Astrocyte of the spinal cord (primary cell): Measurements from ENCODE around the gene TTC39B.

Source experiments
- DNase-seq: peaks from one replicate; pipeline ENCODE4 v3.0.0; 2011; ENCODE audit warnings: low read depth, low spot score
- H3K4me3 ChIP-seq: 2 replicates; pipeline ENCODE4 v1.5.1; 2011; ENCODE audit warnings: low read depth, mild to moderate bottlenecking, low read length, moderate library complexity
- CTCF ChIP-seq: IDR thresholded peaks from 2 replicates; pipeline ENCODE4 v1.5.1; 2012; ENCODE audit warnings: low read depth, mild to moderate bottlenecking, low read length, inconsistent platforms
- in situ Hi-C: cut with HindIII; loops from 2 replicates; pipeline ENCODE4 v1.10.0; 2017; ENCODE audit warnings: low sequenced_read_pairs

Gene TTC39B

DNA sequence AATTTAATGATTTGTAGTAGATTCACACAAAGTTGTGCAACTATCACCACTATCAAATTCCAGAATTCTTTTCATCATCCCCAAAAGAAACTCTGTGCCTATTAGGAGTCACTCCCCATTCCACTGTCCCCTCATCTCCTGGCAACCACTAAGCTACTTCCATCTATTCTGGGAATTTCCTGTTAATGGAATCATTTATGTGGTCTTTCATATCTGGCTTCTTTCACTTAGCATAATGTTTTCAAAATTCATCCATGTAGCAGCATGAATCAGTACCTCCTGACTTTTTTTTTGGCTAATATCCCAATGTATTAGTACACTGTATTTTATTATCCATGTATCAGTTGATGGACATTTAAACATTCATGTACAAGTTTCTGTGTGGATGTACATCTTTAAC lies 157.6 kb downstream of the TTC39B start:
- no peak for TF ChIP-seq CTCF
- in situ Hi-C loops: no loop called here
- no peak for DNase-seq
- no peak overlapping the region for H3K4me3 ChIP-seq

DNA sequence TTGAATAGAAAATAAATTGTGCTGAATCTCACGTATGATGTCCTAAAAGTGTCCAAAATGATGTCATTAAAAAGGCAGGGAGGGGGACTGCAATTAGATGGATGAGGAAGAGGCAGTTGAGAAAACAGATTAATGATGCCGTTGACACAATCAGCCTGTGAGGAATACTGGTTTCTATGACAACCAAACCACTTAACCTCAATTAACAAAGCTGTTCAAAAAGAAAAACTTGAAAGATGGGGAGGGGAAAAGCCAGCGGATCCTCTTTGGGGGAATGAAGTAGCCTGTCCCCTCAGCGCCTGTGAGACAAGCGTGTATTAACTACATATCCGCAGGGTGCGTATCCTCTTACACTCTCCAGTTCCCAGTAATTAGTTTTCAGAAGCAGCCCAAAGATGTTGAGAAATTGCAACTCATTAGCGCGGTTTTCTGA lies 160.7 kb downstream of the TTC39B start:
- DNase-seq: no peak
- no peak for TF ChIP-seq CTCF
- in situ Hi-C loops: no loop called here
- no peak overlapping the region for H3K4me3 ChIP-seq

GRCh38 chr9:15144622-15145061 lies 162.4 kb downstream of the TTC39B start:
- TF ChIP-seq CTCF: no peak
- in situ Hi-C loops: no loop called here
- H3K4me3 ChIP-seq: no peak overlapping the region
- DNase-seq: no peak

DNA sequence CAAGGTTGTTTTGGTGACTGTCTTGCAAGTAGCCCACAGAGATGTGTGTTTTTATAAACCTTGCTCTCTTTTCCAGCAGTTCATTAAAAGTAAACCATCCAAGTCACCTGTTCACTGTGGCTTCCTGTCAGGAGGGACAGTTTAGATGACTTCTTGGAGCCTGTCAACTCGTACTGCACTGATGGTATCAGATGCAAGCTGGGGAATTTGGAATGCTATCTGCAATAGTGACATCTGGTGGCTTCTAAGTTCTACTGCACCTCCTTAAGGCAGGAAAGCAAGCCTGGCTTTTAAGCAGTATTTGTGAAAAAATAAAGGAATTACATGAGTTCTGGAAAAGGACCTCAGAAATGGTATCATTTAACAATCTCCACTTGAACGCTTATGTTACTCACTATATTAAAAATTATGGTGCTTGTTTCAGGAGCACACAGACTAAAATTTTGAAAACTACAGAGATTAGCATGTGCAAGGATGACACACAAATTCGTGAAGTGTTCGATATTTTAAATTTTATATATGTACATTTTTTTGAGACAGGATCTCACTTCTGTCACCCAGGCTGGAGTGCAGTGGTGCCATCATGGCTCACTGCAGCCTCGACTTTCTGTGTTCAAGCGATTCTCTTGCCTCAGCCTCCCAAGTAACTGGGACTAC lies 164.0 kb downstream of the TTC39B start:
- in situ Hi-C loops: no loop called here
- peak; percentile 64 for DNase-seq
- H3K4me3 ChIP-seq: no peak overlapping the region
- peak; percentile 87 for TF ChIP-seq CTCF

- DNase-seq: no peak
- in situ Hi-C loops: no loop called here
- no peak for TF ChIP-seq CTCF
- H3K4me3 ChIP-seq: no peak overlapping the region
These were observed 167.0 kb downstream of the TTC39B start for GRCh38 chr9:15140051-15140450.

DNA sequence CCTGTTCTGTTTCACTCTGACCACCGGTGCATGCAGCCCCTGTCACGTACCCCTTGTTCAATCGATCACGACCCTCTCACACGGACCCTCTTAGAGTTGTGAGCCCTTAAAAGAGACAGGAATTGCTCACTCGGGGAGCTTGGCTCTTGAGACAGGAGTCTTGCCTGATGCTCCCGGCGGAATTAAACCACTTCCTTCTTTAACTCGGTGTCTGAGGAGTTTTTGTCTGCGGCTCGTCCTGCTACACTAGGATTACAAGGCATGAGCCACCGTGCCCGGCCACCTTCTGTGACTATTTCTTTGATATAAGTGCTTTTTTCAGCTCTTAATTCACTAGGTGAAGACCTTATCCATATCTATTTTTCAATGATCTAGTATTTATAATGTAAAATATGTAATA lies 167.5 kb downstream of the TTC39B start:
- DNase-seq: no peak
- in situ Hi-C loops: no loop called here

More for the DNA sequence above, 167.5 kb downstream of the TTC39B start:
- TF ChIP-seq CTCF: no peak
- no peak overlapping the region for H3K4me3 ChIP-seq
